PFSK-1 (cell line): ENCODE measurements around the gene NEUROD6.

Source experiments
- FOXP2 ChIP-seq: optimal IDR thresholded peaks from 2 replicates; pipeline ENCODE3; 2011; ENCODE audit warnings: borderline replicate concordance, control low read depth, inconsistent platforms; ENCODE audit not compliant: insufficient read depth; ENCODE audit errors: extremely low read length, extremely low read depth
- POLR2AphosphoS5 ChIP-seq: IDR thresholded peaks from 2 replicates; pipeline ENCODE4 v1.6.1; 2012; ENCODE audit warnings: low read depth, mild to moderate bottlenecking, control low read depth, low read length, moderate library complexity
- SIN3A ChIP-seq: IDR thresholded peaks from 2 replicates; pipeline ENCODE4 v1.6.1; 2012; ENCODE audit warnings: mild to moderate bottlenecking, low read length, moderate library complexity, borderline replicate concordance; ENCODE audit not compliant: insufficient read depth
- TAF1 ChIP-seq: IDR thresholded peaks from 2 replicates; pipeline ENCODE4 v1.6.1; 2012; ENCODE audit warnings: low read length, control low read depth, borderline replicate concordance; ENCODE audit not compliant: insufficient read depth
- TF ChIP-seq, protein P1 (sequence below), 2 experiments: IDR thresholded peaks; 2 replicates each; pipeline versions ENCODE4 v1.6.1 to v1.8.0; 2011 to 2012; ENCODE audit warnings: low read depth in 2 of 2, low read length in 2 of 2, control low read depth in 1 of 2, inconsistent platforms in 1 of 2, mild to moderate bottlenecking in 1 of 2, moderate library complexity in 1 of 2; ENCODE audit not compliant: insufficient read depth in 1 of 2

NEUROD6 gene

DNA sequence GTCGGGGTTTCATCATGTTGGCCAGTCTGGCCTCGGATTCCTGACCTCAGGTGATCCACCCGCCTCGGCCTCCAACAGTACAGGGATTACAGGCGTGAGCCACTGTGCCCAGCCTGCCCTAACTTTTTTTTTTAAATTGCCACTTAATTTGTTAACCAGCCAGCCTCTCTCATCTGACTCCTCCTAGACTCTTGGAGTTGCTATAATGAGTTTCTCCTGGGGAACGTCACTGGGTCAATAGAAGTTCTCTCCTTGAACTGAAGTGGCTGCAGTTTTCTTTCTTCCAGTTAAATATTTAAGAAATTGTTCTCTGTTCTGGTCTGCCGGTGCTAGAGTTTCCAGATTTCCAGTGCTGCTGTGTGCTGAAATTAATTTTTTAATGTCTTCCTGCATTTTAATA, 27.6 kb downstream of the NEUROD6 start:
- TF ChIP-seq, protein P1, sequence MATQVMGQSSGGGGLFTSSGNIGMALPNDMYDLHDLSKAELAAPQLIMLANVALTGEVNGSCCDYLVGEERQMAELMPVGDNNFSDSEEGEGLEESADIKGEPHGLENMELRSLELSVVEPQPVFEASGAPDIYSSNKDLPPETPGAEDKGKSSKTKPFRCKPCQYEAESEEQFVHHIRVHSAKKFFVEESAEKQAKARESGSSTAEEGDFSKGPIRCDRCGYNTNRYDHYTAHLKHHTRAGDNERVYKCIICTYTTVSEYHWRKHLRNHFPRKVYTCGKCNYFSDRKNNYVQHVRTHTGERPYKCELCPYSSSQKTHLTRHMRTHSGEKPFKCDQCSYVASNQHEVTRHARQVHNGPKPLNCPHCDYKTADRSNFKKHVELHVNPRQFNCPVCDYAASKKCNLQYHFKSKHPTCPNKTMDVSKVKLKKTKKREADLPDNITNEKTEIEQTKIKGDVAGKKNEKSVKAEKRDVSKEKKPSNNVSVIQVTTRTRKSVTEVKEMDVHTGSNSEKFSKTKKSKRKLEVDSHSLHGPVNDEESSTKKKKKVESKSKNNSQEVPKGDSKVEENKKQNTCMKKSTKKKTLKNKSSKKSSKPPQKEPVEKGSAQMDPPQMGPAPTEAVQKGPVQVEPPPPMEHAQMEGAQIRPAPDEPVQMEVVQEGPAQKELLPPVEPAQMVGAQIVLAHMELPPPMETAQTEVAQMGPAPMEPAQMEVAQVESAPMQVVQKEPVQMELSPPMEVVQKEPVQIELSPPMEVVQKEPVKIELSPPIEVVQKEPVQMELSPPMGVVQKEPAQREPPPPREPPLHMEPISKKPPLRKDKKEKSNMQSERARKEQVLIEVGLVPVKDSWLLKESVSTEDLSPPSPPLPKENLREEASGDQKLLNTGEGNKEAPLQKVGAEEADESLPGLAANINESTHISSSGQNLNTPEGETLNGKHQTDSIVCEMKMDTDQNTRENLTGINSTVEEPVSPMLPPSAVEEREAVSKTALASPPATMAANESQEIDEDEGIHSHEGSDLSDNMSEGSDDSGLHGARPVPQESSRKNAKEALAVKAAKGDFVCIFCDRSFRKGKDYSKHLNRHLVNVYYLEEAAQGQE (IDR thresholded peaks at IDR 0.05; ENCODE audit: insufficient read depth in 1 of 2, low read depth in 2 of 2, low read length in 2 of 2): no peak
- TF ChIP-seq POLR2AphosphoS5 (no peak), SIN3A (no peak), TAF1 (no peak), FOXP2 (no peak)

DNA sequence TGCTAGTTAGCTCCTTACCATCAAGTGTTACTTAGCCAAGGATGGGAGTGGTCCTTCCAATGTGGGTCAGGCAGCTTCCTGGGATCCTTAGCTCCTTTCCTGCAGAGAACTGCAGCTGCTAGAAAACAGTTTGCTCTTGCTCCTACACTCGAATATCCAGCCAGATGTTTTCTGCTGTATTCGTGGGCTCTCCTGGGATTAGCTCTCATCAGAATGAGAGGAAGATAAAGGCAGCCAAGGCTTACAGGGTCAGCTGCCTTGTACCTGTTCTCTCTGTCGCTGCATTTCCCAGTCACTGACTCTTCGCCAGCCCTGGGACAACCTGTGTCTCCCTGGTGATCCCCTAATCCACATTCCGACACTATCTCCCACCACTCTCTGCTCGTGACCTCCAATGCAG, 29.0 kb downstream of the NEUROD6 start:
- TF ChIP-seq TAF1 (no peak), POLR2AphosphoS5 (no peak), SIN3A (no peak), FOXP2 (no peak)
- TF ChIP-seq, protein P1 (IDR thresholded peaks at IDR 0.05; ENCODE audit: insufficient read depth in 1 of 2, low read depth in 2 of 2, low read length in 2 of 2): no peak

DNA sequence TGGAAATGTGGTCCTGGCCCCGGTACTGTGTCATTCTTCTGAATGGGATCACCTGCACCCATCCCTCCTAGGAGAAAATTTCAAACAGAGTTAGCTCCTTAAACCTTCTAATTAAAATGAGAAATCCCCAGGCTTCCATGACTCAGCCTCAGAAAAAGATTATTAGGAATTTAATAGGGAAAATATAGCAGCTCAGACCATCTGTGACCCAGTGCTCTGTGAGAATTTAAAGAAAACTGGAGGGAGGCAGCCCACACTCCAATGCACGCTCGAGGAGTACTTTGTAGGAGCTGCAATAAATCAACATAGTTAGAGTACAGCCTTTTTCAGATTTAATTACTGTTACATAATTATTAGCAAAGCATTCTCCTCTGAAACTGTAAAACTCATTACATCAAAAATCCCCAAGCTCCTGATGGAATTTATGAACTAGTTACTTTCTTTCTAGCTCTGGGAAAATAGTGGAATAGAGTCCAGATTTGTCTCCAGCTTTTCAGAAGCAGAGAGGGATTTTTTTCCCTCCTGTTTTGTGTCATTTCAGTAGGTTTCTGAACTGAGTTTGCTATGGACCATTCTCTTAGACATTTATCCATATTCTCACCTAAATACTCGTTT, 30.1 kb downstream of the NEUROD6 start:
- TF ChIP-seq, protein P1 (IDR thresholded peaks at IDR 0.05; ENCODE audit: insufficient read depth in 1 of 2, low read depth in 2 of 2, low read length in 2 of 2): no peak
- TF ChIP-seq POLR2AphosphoS5 (no peak), TAF1 (no peak), FOXP2 (no peak), SIN3A (no peak)

DNA sequence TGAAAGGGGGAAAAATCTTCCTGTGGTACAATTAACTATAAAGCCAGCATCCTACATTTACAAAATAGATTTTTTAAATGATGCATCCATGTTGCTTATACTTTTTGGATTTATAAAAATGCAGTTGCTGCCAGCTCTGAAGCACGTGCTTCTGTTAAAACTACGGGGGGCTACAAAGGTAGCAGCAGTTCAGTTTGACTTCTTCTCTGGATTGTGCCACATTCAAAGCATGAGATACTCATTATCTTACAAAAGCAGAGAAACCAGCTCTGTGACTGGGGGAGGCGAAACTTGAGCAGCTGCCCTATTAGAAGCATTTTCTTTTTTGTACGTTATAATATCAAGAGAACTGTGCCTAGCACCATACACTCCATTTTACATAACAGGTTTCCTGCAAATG, 31.1 kb downstream of the NEUROD6 start:
- TF ChIP-seq POLR2AphosphoS5: no peak
- TF ChIP-seq FOXP2: no peak
- no peak for TF ChIP-seq SIN3A
- TF ChIP-seq, protein P1 (IDR thresholded peaks at IDR 0.05; ENCODE audit: insufficient read depth in 1 of 2, low read depth in 2 of 2, low read length in 2 of 2): no peak
- TF ChIP-seq TAF1: no peak

DNA sequence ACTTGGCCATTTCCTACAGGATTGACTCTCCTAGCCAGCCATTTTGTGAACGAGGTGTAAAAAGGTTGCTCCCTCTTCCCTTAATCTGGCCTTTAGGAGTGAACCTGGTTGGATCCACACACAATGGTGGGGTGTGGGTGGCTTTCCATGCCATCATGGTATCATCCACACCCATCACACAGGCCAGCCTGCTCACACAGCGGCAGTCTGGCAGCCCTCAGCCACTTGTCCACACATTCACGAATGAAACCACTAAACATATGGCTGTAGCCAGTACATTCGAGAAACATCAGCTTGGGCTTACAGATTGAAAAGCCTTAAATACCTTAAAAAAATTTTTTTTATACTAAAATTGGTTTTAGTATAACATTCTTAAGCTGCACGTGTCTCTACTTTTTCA, 31.9 kb downstream of the NEUROD6 start:
- TF ChIP-seq SIN3A: no peak
- TF ChIP-seq, protein P1 (IDR thresholded peaks at IDR 0.05; ENCODE audit: insufficient read depth in 1 of 2, low read depth in 2 of 2, low read length in 2 of 2): no peak
